Ascending aorta (tissue), 2 donors: ENCODE data around the gene PEX16. TPM values are rescaled to one million over a fixed set of nuclear protein-coding genes. Genes with fewer than 3 reads are reported as not detected.

Source experiments
- DNase-seq, 2 donors: peaks; one replicate each; pipeline ENCODE4 v3.0.0-alpha.2; 2019; ENCODE audit warnings: low spot score in 2 of 2
- H3K27ac ChIP-seq, 2 donors: fragments of 200-600 bp; sonication (generic); one replicate each; pipeline ENCODE4 v1.5.1; 2016 to 2017; ENCODE audit warnings: mild to moderate bottlenecking in 1 of 2
- H3K27me3 ChIP-seq: fragments of 200-600 bp; sonication (generic); one replicate; pipeline ENCODE4 v1.5.1; 2017
- H3K36me3 ChIP-seq, 2 donors: fragments of 200-600 bp; sonication (generic); one replicate each; pipeline ENCODE4 v1.5.1; 2016
- H3K4me1 ChIP-seq, 2 donors: fragments of 200-600 bp; sonication (generic); one replicate each; pipeline ENCODE4 v1.5.1; 2016 to 2017; ENCODE audit warnings: mild to moderate bottlenecking in 1 of 2
- H3K4me3 ChIP-seq, 2 donors: fragments of 200-600 bp; sonication (generic); one replicate each; pipeline ENCODE4 v1.5.1; 2016 to 2017; ENCODE audit warnings: mild to moderate bottlenecking in 1 of 2
- H3K9me3 ChIP-seq, 2 donors: fragments of 200-600 bp; sonication (generic); one replicate each; pipeline ENCODE4 v1.5.1; 2016
- CTCF ChIP-seq, 3 experiments: fragments of 200-600 bp in 2 of 3; fragments of 450-650 bp in 1 of 3; sonication (generic) in 2 of 3; IDR thresholded peaks; one replicate each; pipeline ENCODE4 v1.5.1; 2016 to 2019; ENCODE audit warnings: antibody characterized with exemption in 3 of 3, mild to moderate bottlenecking in 1 of 3, moderate library complexity in 1 of 3
- intact Hi-C: fragments of 100-400 bp; cut with DNase I; formaldehyde crosslinking; loops from one replicate; pipeline ENCODE4 v1.15.1; 2023
- total RNA-seq: library from RNA; depleted of rRNA; stranded (reverse); fragments of >200 nt; gene quantifications from one replicate; pipeline ENCODE4 v1.1.0, GENCODE V29; 2016

Gene PEX16
- total RNA-seq, 1 donor from 2014 or later, result 77.9 TPM

GRCh38 chr11:45860764-45861510 lies 56.7 kb downstream of the PEX16 start:
- DNase-seq, result no peak
- Histone ChIP-seq H3K4me3 (no peak overlapping the region), H3K36me3 (peaks cover 57 to 67% of the 10 kb centered on the region in 2 donors), H3K27ac (peak overlapping the region; percentile 78 to 86), H3K9me3 (no peaks in the 10 kb centered on the region), H3K4me1 (peaks cover 20 to 42% of the 10 kb centered on the region in 2 donors), H3K27me3 (no peaks in the 10 kb centered on the region)
- no peak for TF ChIP-seq CTCF (IDR thresholded peaks at IDR 0.05)
- intact Hi-C loops, result no loop called here

GRCh38 chr11:45860348-45860747 lies 57.3 kb downstream of the PEX16 start:
- intact Hi-C loops, result no loop called here
- no peak for TF ChIP-seq CTCF (IDR thresholded peaks at IDR 0.05)
- DNase-seq, result peak in 1 of 2 donors; percentile 50
- Histone ChIP-seq H3K4me3 (no peak overlapping the region), H3K9me3 (no peaks in the 10 kb centered on the region), H3K4me1 (peaks cover 25 to 48% of the 10 kb centered on the region in 2 donors), H3K27ac (peak overlapping the region; percentile 78 to 86), H3K27me3 (no peaks in the 10 kb centered on the region), H3K36me3 (peaks cover 52 to 61% of the 10 kb centered on the region in 2 donors)

Other genes starting within 250 kb of the PEX16 start
- 47.7 TPM for gene SLC35C1, start 112.7 kb downstream of the PEX16 start, total RNA-seq
- gene CRY2, start 70.4 kb downstream of the PEX16 start, total RNA-seq, result 29.6 TPM
- gene MAPK8IP1, start 32.2 kb downstream of the PEX16 start, total RNA-seq, result 6.0 TPM
- gene FREY1, start 10.6 kb downstream of the PEX16 start, total RNA-seq, result not detected
- not detected for gene LARGE2, start 4.8 kb upstream of the PEX16 start, total RNA-seq
- 69.7 TPM for gene PHF21A, start 203.6 kb upstream of the PEX16 start, total RNA-seq